AG09319 (cell line): ENCODE data around the gene PDE8B.
A peak's percentile ranks its signal among the peaks of the same experiment; 100 is the strongest.

Source experiments
- DNase-seq: peaks from one replicate; pipeline ENCODE4 v3.0.0-alpha.2; 2010; ENCODE audit warnings: low read depth; ENCODE audit errors: extremely low read depth
- CTCF ChIP-seq: IDR thresholded peaks from 2 replicates; pipeline ENCODE4 v1.5.1; 2011; ENCODE audit warnings: low read depth, mild to moderate bottlenecking, inconsistent platforms, low read length, moderate library complexity

PDE8B gene

DNA sequence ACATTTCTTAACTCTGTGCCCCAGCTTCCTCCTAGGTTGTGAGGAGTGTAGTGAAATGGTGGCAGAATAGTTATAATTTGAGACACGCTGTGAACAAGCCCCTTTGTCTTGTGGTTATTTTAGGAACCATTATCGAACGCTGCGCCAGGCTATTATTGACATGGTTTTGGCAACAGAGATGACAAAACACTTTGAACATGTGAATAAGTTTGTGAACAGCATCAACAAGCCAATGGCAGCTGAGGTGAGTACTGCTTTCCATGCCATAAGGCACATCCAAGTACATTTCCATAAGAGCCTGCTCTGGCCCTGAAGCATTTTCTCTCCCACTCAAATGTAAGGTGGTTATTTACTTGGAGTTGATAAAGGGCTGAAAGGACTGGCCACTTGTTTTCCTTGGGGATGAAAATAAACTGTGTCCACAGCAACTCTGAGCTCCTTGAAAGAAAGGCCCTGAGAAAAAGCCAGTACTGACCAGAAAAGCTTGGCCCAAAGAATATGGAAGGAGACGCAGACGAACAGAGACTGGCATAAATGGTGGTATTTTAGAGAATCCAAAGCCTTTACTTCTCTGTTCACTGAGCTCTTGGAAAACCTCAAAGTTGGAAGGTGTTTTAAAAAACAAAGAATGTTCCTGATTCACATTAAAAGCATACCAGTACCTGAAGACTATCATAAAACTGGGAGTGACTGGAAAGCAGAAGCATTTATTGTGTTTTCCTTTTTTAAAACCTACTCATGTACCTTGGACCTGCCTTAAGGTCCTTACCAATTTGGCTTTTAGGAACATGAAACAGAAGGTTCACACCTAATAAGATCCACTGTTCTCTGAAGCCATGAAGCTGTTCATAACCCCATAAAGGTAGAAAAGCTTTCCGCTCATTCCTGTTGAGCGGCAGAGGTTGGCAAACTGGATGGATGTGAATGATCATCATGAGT lies 209.4 kb downstream of the PDE8B start:
- no peak for DNase-seq
- TF ChIP-seq CTCF: no peak

DNA sequence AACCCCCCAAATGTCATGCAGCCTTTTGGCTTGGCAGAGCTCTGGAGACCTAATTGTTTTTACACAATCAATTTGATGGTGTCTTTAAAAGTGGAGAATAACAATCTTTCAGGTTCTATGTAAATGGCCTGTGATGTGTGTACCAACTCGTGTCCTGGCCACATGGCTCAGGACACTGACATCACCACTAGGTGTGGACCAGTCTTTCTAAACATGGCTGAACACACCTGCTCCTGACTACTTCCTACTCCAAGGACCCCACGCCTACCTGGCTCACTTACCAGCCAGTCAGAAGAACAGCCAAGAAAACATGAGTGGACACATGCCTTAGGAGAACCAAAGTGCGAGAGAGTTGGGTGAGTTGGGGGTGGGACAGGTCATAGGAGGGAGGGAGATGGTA lies 210.5 kb downstream of the PDE8B start:
- no peak for DNase-seq
- TF ChIP-seq CTCF: no peak

DNA sequence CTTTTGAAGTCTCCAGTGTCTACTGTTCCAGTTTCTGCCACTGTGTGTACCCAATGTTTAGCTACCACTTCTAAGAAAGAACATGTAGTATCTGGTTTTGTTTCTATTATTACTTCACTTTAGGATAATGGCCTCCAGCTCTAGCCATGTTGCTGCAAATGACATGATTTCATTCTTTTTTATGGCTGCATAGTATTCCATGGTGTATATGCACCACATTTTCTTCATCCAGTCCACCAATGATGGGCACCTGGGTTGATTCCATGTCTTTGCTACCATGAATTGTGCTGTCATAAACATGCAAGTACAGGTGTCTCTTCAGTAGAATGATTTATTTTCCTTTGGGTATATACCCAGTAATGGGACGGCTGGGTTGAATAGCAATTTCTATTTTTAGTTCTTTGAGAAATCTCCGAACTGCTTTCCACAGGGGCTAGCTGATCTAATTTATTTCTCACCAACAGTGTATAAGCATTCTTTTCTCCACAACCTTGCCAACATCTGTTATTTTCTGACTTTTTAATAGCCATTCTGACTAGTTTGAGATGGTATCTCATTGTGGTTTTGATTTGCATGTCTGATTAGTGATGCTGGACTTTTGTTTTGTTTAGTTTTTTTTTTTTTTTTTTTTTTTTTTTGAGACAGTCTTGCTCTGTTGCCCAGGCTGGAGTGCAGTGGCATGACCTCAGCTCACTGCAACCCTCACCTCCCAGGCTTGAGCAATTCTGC lies 212.7 kb downstream of the PDE8B start:
- no peak for TF ChIP-seq CTCF
- DNase-seq: peak; percentile 47

GRCh38 chr5:77424921-77425320 lies 214.4 kb downstream of the PDE8B start:
- no peak for DNase-seq
- no peak for TF ChIP-seq CTCF

- DNase-seq: no peak
- TF ChIP-seq CTCF: no peak
Measured at GRCh38 chr5:77425420-77425819, 214.9 kb downstream of the PDE8B start.

GRCh38 chr5:77425998-77426659 lies 215.6 kb downstream of the PDE8B start:
- TF ChIP-seq CTCF: no peak
- DNase-seq: no peak

- no peak for TF ChIP-seq CTCF
- no peak for DNase-seq
Measured at GRCh38 chr5:77426670-77427069, 216.2 kb downstream of the PDE8B start.
